Natural killer cell treated with Interleukin-12 subunit alpha and Interleukin-12 subunit beta and Interleukin-15 and Interleukin-18, amount 100 ng/mL, for 72 hours (primary cell): ENCODE results near the gene ELAVL3. TPM values are rescaled to one million over a fixed set of nuclear protein-coding genes. Genes with fewer than 3 reads are reported as not detected.

Source experiments
- ATAC-seq, 2 donors: fragments of 150-1000 bp; cut with Tn5 transposase in 1 of 2; sonication (Bioruptor Pico), chemical (Tn5 transposase) in 1 of 2; 2 replicates each; pipeline ENCODE4 v1.10.0; 2021
- DNase-seq: peaks from one replicate; pipeline ENCODE4 v3.0.0; 2022; ENCODE audit warnings: low spot score
- H3K27ac Mint-ChIP-seq, 2 donors: 1 replicate in 1 of 2; 2 replicates in 1 of 2; pipeline ENCODE4 v1.8.0; 2022; ENCODE audit warnings: mixed read lengths in 2 of 2, mild to moderate bottlenecking in 1 of 2, moderate library complexity in 1 of 2
- H3K27me3 Mint-ChIP-seq, 2 donors: 1 replicate in 1 of 2; 2 replicates in 1 of 2; pipeline ENCODE4 v1.8.0; 2022; ENCODE audit warnings: mixed read lengths in 2 of 2
- H3K36me3 Mint-ChIP-seq: one replicate; pipeline ENCODE4 v1.8.0; 2022; ENCODE audit warnings: mixed read lengths
- H3K4me1 Mint-ChIP-seq, 2 donors: 1 replicate in 1 of 2; 2 replicates in 1 of 2; pipeline ENCODE4 v1.8.0; 2022; ENCODE audit warnings: low read depth in 2 of 2, mixed read lengths in 2 of 2, mild to moderate bottlenecking in 1 of 2
- H3K4me3 Mint-ChIP-seq: one replicate; pipeline ENCODE4 v1.8.0; 2022; ENCODE audit warnings: mixed read lengths
- H3K9me3 Mint-ChIP-seq: 2 replicates; pipeline ENCODE4 v1.8.0; 2022; ENCODE audit warnings: mixed read lengths
- total RNA-seq, 2 donors: library from RNA; stranded (reverse); gene quantifications; one replicate each; pipeline ENCODE4 v1.2.3, GENCODE V29; 2022

Gene ELAVL3
- under 1 TPM in 1 of 2 donors, not detected in 1; 0.40 TPM for total RNA-seq

- Mint-ChIP-seq H3K27me3 (peaks cover 16 to 18% of the 10 kb centered on the region in 2 donors), H3K9me3 (no peaks in the 10 kb centered on the region), H3K27ac (peak within 1 kb of the TSS in 1 of 2 donors; percentile 69), H3K4me1 (peaks cover 15 to 18% of the 10 kb centered on the region in 2 donors), H3K36me3 (no peaks in the 10 kb centered on the region), H3K4me3 (peak within 1 kb of the TSS; percentile 76)
- DNase-seq (no peak), ATAC-seq (no peak)
Measured at GRCh38 chr19:11480715-11481533, at the start of gene ELAVL3. Gene ELAVL3 (minus strand): TSS chr19:11481046. CDS start chr19:11480608, 438 bp downstream.

- H3K4me1 Mint-ChIP-seq = peaks cover 26 to 28% of the 10 kb centered on the region in 2 donors
- H3K36me3 Mint-ChIP-seq = no peaks in the 10 kb centered on the region
- no peak for ATAC-seq
- H3K27me3 Mint-ChIP-seq = no peaks in the 10 kb centered on the region
- DNase-seq = no peak
- H3K9me3 Mint-ChIP-seq = no peaks in the 10 kb centered on the region
- no peak overlapping the region for H3K4me3 Mint-ChIP-seq
- no peak overlapping the region for H3K27ac Mint-ChIP-seq
Measured at GRCh38 chr19:11530432-11530831, 49.6 kb upstream of the ELAVL3 start.

- peak; percentile 96 for DNase-seq
- Mint-ChIP-seq H3K9me3 (no peaks in the 10 kb centered on the region), H3K4me1 (peaks cover 19 to 21% of the 10 kb centered on the region in 2 donors), H3K4me3 (peak within 1 kb of the TSS; percentile 98), H3K27ac (peak within 1 kb of the TSS; percentile 88 to 94), H3K27me3 (no peaks in the 10 kb centered on the region), H3K36me3 (no peaks in the 10 kb centered on the region)
- ATAC-seq = peak; percentile 98 to 99
Measured at GRCh38 chr19:11528551-11529341, 47.9 kb upstream of the ELAVL3 start, which contains the start of gene ECSIT. Gene ECSIT (minus strand): TSS chr19:11529134. CDS start chr19:11519170, 9,964 bp downstream.

GRCh38 chr19:11519138-11519537, 38.3 kb upstream of the ELAVL3 start:
- Mint-ChIP-seq H3K9me3 (no peaks in the 10 kb centered on the region), H3K27me3 (no peaks in the 10 kb centered on the region), H3K27ac (no peak overlapping the region), H3K36me3 (no peaks in the 10 kb centered on the region), H3K4me3 (no peak overlapping the region), H3K4me1 (peaks cover 0 to 3% of the 10 kb centered on the region in 2 donors)
- DNase-seq = no peak
- ATAC-seq = no peak

GRCh38 chr19:11513946-11514345, 33.1 kb upstream of the ELAVL3 start:
- Mint-ChIP-seq H3K4me3 (no peak overlapping the region), H3K36me3 (no peaks in the 10 kb centered on the region), H3K27me3 (no peaks in the 10 kb centered on the region), H3K27ac (no peak overlapping the region), H3K9me3 (no peaks in the 10 kb centered on the region), H3K4me1 (no peaks in the 10 kb centered on the region)
- no peak for ATAC-seq
- DNase-seq = no peak

GRCh38 chr19:11510444-11510843, 29.6 kb upstream of the ELAVL3 start:
- no peaks in the 10 kb centered on the region for H3K9me3 Mint-ChIP-seq
- DNase-seq = no peak
- no peak overlapping the region for H3K27ac Mint-ChIP-seq
- no peaks in the 10 kb centered on the region for H3K27me3 Mint-ChIP-seq
- no peaks in the 10 kb centered on the region for H3K36me3 Mint-ChIP-seq
- no peak overlapping the region for H3K4me3 Mint-ChIP-seq
- peaks cover 6 to 8% of the 10 kb centered on the region in 2 donors for H3K4me1 Mint-ChIP-seq
- ATAC-seq = no peak

GRCh38 chr19:11507370-11508078, 26.7 kb upstream of the ELAVL3 start:
- Mint-ChIP-seq H3K4me1 (peaks cover 15 to 16% of the 10 kb centered on the region in 2 donors), H3K27me3 (no peaks in the 10 kb centered on the region), H3K36me3 (no peaks in the 10 kb centered on the region), H3K4me3 (no peak overlapping the region), H3K9me3 (no peaks in the 10 kb centered on the region), H3K27ac (peak overlapping the region in 1 of 2 donors; percentile 85)
- ATAC-seq = no peak
- DNase-seq = no peak

- ATAC-seq (no peak), DNase-seq (no peak)
- no peaks in the 10 kb centered on the region for H3K36me3 Mint-ChIP-seq
- H3K27me3 Mint-ChIP-seq = no peaks in the 10 kb centered on the region
- H3K9me3 Mint-ChIP-seq = no peaks in the 10 kb centered on the region
- peak overlapping the region; percentile 91 for H3K4me3 Mint-ChIP-seq
- H3K4me1 Mint-ChIP-seq = peaks cover 15 to 16% of the 10 kb centered on the region in 2 donors
- peak overlapping the region; percentile 85 to 89 for H3K27ac Mint-ChIP-seq
Measured at GRCh38 chr19:11506967-11507366, 26.1 kb upstream of the ELAVL3 start.

GRCh38 chr19:11506101-11506555, 25.3 kb upstream of the ELAVL3 start:
- Mint-ChIP-seq H3K36me3 (no peaks in the 10 kb centered on the region), H3K9me3 (no peaks in the 10 kb centered on the region), H3K27ac (peak overlapping the region; percentile 85 to 89), H3K4me3 (peak overlapping the region; percentile 91), H3K4me1 (peaks cover 16 to 19% of the 10 kb centered on the region in 2 donors), H3K27me3 (no peaks in the 10 kb centered on the region)
- ATAC-seq (peak; percentile 8 to 28), DNase-seq (no peak)

GRCh38 chr19:11505504-11506100, 24.8 kb upstream of the ELAVL3 start, which contains the start of gene ZNF653:
Gene ZNF653 (minus strand): TSS chr19:11505839. CDS start chr19:11505786, 53 bp downstream.
- ATAC-seq (peak; percentile 81 to 85), DNase-seq (peak; percentile 95)
- Mint-ChIP-seq H3K27me3 (no peaks in the 10 kb centered on the region), H3K4me3 (peak within 1 kb of the TSS; percentile 91), H3K27ac (peak within 1 kb of the TSS; percentile 85 to 89), H3K36me3 (no peaks in the 10 kb centered on the region), H3K4me1 (peaks cover 16 to 19% of the 10 kb centered on the region in 2 donors), H3K9me3 (no peaks in the 10 kb centered on the region)

GRCh38 chr19:11505032-11505503, 24.2 kb upstream of the ELAVL3 start:
- H3K9me3 Mint-ChIP-seq = no peaks in the 10 kb centered on the region
- DNase-seq (peak; percentile 99), ATAC-seq (peak; percentile 97)
- H3K4me1 Mint-ChIP-seq = peaks cover 17 to 19% of the 10 kb centered on the region in 2 donors
- H3K27ac Mint-ChIP-seq = peak overlapping the region; percentile 85 to 89
- H3K27me3 Mint-ChIP-seq = no peaks in the 10 kb centered on the region
- no peaks in the 10 kb centered on the region for H3K36me3 Mint-ChIP-seq
- H3K4me3 Mint-ChIP-seq = peak overlapping the region; percentile 91

- no peak for ATAC-seq
Measured at GRCh38 chr19:11504502-11505031, 23.7 kb upstream of the ELAVL3 start.

More at GRCh38 chr19:11504502-11505031, 23.7 kb upstream of the ELAVL3 start:
- H3K27ac Mint-ChIP-seq = peak overlapping the region; percentile 85 to 89
- H3K27me3 Mint-ChIP-seq = no peaks in the 10 kb centered on the region
- H3K36me3 Mint-ChIP-seq = no peaks in the 10 kb centered on the region
- H3K9me3 Mint-ChIP-seq = no peaks in the 10 kb centered on the region
- peaks cover 19% of the 10 kb centered on the region in 2 donors for H3K4me1 Mint-ChIP-seq
- DNase-seq = no peak
- H3K4me3 Mint-ChIP-seq = peak overlapping the region; percentile 91
